ENCODE data around the gene CCNB1IP1. TPM values are rescaled to one million over a fixed set of nuclear protein-coding genes. Genes with fewer than 3 reads are reported as not detected.
A peak's percentile ranks its signal among the peaks of the same experiment; 100 is the strongest.
"Not testable (repeated sequence)": the region's sequence is repeated elsewhere in the genome, so short reads cannot be mapped to it uniquely, and the experiment has no call there.

The CCNB1IP1 gene, protein sequence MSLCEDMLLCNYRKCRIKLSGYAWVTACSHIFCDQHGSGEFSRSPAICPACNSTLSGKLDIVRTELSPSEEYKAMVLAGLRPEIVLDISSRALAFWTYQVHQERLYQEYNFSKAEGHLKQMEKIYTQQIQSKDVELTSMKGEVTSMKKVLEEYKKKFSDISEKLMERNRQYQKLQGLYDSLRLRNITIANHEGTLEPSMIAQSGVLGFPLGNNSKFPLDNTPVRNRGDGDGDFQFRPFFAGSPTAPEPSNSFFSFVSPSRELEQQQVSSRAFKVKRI
- total RNA-seq, result 30.5 TPM

DNA sequence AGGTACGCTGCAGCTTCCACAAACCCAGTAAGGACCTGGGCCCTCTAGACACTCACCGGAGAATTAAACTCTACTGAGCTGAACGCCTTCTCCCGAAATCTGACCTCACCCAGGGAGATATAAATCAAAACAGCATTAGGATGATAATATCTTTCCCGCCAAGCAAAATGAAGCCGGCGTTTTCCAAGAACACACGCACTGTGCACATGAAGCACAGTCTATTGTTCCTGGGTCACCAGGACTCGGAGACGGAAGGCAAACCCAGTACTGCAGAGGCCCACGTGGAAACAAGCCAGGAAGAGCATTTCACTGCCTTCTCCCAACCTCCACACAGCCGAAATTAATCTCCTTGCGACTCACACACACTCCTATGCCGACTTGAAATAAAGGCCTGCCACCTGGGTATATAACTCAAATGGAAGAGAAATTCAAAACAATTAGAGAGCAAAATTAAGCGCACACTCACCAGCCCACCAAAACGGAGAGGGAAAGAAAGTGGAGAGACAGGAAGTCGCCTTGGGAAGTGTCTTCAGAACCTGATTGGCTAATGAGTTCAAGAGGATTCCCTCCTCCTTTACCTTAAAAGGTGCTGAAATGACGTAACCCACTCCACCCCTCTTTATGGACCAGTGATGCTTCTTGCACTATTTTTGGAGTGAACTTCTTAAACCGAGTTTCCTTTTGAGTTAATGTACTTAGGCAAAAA, at the start of gene CCNB1IP1:
CCNB1IP1 (minus strand) TSS at position 492 of the 706 bp plus-strand sequence. CDS start 16,756 bp downstream, outside the sequence.
- DNase-seq (ENCODE audit: low spot score), result peak; percentile 63
- ATAC-seq, result peak; percentile 88

DNA sequence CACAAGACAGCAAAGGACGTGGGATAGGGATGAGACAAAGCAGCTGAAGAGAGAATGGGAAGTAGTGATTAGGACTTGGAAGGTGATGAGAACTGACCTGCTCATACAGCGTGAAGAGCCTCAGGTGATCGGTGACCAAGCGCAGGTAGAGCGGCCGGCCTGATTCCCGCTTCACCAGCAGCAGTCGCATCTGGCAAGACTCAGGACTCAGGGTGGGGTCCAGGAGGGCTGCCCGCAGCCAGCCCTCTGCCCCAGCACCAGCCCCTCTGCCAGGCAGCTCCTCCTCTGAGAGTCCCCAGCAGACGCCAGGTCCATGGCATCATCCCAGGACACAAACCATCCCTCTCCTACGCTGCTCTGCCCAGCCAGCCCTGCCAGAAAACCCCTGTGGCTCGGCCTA, 49.4 kb upstream of the CCNB1IP1 start:
- DNase-seq (ENCODE audit: low spot score) (no peak), ATAC-seq (no peak)

DNA sequence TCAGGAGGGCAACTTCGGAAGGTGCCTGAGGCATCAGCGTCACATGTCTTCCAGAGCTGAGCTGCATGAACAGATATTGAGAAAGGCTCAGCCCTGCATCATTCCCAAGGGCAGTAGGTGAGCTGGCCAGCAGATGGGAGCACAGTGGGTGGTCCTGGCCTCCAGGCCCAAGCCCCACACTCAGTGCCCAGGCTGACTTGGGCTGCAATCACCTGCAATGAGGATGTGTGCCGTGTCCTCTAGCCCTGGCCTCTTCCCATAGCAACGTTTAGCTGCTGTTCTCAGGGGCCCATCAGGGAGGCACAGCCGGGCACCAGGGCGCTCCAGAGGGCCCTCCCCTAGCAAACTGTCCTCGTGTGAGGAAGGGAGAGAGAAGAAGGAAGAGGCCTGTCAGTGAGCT, 48.3 kb upstream of the CCNB1IP1 start:
- ATAC-seq (no peak), DNase-seq (ENCODE audit: low spot score) (no peak)

DNA sequence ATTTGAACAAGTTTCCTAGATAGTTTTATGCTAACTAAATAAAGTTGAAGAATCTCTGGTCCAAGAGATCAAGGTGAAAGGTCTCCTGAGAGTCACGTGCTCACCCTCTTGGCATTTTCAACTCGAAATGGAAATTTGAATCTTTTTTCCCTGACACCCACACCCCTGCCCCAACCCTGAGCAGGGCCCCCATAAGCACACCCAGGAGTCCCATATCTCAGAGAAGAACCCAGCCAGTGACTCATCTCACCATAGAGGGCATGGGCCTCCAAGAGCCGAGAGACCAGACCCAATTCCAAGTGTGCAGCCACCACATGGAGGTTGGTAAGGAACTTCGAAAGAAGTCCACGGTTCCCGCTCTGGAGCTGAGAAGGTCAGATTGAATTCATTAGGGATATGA, 47.6 kb upstream of the CCNB1IP1 start:
- DNase-seq (ENCODE audit: low spot score), result no peak
- no peak for ATAC-seq

DNA sequence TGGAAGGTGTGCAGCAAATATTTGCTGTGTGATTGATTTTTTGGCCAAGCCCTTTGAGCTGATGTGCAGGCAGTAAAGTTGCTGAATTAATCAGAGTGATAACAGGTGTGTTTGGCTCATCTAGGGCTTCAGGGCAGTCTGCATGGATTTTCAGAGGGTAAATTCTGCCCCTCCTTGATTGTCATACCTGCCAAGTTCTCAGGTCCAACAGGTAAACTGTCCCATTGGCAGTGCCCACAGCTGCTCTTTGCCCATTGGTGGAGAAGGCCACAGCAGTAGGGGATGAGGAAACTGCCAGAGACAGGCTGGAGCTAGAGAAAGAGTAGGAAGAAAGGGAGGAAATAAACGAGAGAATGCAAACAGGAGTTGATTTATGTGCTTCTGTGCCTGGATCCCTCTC, 46.7 kb upstream of the CCNB1IP1 start:
- ATAC-seq (peak; percentile 53), DNase-seq (ENCODE audit: low spot score) (no peak)

DNA sequence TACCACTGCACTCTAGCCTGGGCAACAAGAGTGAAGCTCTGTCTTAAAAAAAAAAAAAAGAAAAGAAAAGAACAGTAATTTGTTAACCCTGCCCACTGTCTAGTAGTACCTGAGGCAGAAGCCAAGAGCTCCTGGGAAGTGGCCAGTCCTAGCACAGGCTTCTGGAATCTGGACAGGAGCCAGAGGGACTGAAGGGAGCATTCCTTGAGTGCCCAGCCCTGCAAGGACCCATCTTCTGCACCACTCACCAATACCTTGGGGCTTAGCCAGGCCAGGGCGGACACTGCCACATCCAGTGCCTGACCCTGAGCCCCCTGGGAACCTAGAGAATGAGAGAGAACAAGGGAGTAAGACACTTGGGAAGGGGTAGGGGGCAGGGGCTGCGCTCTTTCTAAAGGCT, 44.1 kb upstream of the CCNB1IP1 start:
- ATAC-seq (no peak), DNase-seq (ENCODE audit: low spot score) (no peak)

DNA sequence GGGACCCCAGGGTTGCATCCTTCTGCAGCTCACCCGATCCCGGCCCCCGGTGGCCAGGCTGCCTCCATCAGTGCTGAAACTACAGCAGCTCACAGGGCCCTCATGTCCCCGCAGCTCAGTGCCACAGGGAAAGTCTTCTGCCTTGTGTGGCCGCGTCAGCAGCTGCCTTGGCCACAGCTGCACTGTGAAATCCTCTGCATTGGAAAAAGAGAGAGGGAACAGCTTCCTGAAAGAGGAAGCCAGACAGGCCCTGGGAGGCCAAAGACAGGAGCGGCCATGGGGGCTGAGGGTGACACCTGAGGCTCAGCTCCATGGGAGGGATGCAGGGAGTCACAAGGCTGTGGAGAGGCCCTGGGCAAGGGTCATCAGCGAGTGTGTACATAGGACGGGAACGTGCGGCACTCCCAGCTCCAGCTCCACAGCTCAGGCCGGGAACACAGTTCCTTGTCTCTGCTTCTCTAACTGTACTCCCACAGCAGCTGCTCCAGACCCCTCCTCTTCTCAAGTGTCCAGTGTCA, 43.1 kb upstream of the CCNB1IP1 start:
- peak; percentile 74 for ATAC-seq
- no peak for DNase-seq (ENCODE audit: low spot score)

DNA sequence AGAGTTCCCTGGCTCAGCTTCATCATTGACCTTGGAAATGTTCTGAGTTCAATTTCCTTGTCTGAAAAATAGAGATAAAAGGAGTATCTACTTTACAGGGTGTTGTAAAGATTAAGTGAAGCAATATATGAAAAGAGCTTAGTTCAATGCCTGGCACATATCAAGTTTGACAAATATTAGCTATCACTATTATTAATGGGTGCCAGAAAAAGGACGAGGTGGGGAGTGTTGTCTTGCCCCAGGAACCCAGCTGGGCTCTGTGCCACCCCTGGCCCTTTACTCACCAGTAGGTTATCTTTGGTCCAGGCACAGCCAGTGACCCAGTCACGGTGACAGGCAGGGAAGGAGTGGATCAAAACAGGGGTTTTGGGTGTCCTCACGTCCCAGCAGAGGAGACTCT, 42.4 kb upstream of the CCNB1IP1 start:
- DNase-seq (ENCODE audit: low spot score), result no peak

DNA sequence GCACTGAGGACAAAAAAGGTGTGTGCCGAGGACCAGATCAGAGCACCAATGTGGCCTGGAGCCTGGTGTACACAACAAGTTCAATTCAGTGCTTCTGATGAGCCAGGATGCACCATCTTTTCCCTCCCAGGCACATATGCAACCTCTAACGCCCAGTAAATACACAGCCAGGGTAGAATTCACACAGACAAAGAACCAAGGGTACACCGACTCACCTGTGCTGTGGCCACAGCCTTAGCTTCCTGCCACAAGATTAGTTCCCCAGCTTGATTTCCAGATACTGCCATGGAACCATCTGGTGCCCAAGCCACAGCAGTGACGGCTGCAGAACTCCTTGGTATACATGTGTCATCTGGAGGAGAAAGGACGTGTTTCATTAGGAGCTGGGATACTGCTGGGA, 39.7 kb upstream of the CCNB1IP1 start:
- no peak for DNase-seq (ENCODE audit: low spot score)
- ATAC-seq, result no peak

More for the DNA sequence above, 42.4 kb upstream of the CCNB1IP1 start:
- ATAC-seq, result peak; percentile 59

DNA sequence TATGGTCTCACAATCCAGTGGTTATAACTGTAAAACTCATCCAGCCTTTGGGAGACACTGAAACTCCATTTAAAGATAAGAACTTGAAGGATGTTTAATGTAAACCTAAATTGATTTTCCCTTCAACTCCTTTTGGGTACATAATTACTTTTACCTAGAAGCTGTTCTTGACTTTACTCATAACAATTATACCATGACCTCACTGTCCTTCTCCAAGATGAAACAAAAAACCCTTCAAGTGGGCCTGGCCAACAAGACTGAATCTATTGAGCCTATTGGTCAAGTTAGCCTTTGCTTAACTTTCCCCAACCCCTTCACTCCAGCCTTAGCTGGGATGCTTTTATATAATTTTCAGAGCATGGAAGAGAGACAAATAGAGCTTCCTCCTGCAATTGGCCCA, 32.8 kb upstream of the CCNB1IP1 start:
- no peak for DNase-seq (ENCODE audit: low spot score)
- ATAC-seq, result no peak

DNA sequence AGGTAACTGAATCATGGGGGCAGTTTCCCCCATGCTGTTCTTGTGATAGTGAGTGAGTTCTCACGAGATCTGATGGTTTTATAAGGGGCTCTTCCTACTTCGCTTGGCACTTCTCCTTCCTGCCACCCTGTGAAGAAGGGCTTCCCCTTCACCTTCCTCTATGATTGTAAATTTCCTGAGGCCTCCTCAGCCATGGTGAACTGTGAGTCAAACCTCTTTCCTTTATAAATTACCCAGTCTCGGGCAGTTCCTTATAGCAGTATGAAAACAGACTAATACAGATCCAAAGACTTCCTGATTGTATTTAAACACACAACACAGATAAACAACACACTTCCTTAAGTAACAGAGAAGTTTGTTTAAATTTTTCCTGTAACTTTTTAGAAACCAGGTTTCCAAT, 25.4 kb upstream of the CCNB1IP1 start:
- not testable (repeated sequence) for ATAC-seq; DNase-seq (ENCODE audit: low spot score)

DNA sequence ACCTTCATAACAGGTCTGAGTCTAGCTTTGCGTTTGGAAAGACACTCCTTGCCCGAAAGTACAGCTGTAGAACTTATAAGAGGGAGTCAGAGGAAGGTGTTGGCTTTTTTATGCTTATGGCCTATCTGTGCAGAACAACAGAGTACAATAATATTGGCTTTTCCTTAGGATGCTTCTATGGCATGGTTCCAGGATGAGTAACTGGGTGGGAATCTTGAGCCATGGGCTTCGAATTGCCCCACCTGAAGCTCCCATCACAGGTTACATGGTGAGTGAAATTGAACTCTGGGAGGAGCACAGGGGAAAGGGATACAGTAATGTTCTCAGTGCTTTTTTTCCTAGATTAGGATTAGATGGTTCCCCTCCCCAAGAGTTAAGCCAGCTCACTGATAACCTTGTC, 23.3 kb upstream of the CCNB1IP1 start:
- ATAC-seq (no peak), DNase-seq (ENCODE audit: low spot score) (no peak)

DNA sequence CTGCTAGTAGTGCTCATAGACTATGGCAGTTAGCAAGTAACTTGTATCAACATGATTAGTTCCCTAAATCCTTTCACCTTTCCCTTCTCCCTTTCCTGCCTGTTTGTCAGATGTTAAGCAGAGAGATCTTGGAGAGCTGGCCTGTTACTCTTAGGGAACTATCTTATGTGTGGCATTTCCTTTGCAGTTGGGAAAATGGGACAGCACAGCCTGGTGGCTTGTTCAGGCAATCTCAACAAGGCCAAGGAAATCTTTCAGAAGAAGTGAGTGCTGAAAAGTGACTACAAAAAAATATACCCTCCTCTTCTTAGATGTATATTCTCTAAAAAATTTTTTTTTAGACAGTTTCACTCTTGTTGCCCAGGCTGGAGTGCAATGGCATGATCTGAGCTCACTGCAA, 17.8 kb upstream of the CCNB1IP1 start:
- DNase-seq (ENCODE audit: low spot score), result no peak

DNA sequence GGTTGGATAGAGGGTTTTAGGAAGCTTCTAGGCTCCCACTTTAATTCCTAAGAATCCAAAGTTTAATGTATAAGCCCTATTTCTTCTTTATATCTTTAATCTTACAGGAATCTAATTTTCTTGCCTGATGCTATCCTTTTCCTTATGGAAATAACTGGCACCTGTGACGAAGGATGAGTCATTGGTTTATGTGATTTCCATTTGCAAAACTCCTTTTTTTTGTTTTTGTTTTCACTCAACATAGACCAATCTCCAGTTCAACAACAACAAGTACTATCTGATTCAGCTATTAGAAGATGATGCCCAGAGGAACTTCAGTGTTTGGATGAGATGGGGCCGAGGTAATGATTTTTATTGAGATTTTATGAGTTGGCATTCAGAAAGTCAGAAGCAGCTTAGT, 17.2 kb upstream of the CCNB1IP1 start:
- DNase-seq (ENCODE audit: low spot score), result no peak
- ATAC-seq, result no peak

More for the DNA sequence above, 17.8 kb upstream of the CCNB1IP1 start:
- ATAC-seq, result peak; percentile 70

DNA sequence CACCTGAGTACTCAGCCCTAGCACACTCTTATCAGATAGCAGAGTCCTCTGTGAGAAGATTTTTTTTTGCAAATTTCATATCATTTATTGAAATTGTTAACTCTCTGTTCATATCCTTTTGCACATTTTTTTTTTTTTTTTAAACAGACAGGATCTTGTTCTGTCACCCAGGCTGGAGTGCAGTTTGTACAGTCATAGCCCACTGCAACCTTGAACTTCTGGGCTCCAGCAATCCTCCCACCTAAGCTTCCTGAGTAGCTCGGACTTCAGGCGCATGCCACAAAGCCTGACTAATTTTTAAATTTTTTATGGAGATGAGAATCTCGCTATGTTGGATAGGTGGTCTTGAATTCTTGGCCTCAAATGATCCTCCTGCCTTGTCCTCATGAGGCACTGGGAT, 14.7 kb upstream of the CCNB1IP1 start:
- DNase-seq (ENCODE audit: low spot score) (no peak), ATAC-seq (no peak)

DNA sequence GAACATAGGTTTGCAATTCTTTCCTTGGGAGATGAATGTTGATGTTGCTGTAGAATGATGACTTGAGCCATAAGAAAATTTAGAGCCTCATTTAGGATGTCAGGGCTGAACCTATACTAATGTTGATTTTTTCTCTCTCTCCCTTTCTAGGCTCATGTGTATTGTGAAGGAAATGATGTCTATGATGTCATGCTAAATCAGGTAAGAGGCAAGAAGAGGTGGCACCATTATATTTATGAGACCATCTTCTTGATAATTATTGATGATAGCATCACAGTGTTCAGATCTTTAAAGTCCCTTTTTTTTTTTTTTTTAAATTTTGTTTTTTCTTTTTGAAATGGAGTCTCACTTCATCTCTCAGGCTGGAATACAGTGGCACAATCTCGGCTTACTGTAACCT, 13.6 kb upstream of the CCNB1IP1 start:
- ATAC-seq (no peak), DNase-seq (ENCODE audit: low spot score) (no peak)

DNA sequence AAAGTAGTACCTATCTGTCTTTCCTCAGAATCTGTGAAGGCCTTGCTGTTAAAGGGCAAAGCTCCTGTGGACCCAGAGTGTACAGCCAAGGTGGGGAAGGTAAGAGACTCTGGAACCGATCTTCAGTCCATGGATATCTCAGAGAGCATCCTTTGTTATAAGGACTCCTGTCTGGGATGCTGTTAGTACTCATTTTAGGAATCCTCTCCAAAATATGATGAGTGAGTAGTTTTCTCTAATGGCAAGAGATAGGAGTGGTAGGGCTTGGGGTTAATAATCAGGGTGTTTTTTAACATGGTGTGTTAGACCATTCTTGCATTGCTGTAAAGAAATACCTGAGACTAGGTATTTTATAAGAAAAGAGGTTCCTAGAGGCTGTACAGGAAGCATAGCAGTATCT, 12.3 kb upstream of the CCNB1IP1 start:
- DNase-seq (ENCODE audit: low spot score) (no peak), ATAC-seq (no peak)

DNA sequence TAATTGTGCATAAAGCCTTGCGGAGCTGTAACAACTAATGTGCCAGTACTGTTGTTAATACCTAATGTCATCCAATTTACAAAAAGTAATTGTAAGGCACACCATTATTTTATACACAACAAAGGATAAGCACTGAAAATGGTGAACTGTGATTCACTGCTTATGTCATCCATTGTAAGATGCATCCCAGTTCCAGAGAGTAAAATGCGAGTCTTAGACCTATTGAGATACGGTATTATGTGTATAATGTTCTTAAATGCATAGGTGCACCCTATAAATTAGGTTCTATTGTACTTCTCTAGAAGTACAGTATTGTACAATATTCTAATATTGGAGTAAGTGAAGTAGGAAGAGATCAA, 10.8 kb upstream of the CCNB1IP1 start:
- ATAC-seq, result no peak
- DNase-seq (ENCODE audit: low spot score), result no peak

DNA sequence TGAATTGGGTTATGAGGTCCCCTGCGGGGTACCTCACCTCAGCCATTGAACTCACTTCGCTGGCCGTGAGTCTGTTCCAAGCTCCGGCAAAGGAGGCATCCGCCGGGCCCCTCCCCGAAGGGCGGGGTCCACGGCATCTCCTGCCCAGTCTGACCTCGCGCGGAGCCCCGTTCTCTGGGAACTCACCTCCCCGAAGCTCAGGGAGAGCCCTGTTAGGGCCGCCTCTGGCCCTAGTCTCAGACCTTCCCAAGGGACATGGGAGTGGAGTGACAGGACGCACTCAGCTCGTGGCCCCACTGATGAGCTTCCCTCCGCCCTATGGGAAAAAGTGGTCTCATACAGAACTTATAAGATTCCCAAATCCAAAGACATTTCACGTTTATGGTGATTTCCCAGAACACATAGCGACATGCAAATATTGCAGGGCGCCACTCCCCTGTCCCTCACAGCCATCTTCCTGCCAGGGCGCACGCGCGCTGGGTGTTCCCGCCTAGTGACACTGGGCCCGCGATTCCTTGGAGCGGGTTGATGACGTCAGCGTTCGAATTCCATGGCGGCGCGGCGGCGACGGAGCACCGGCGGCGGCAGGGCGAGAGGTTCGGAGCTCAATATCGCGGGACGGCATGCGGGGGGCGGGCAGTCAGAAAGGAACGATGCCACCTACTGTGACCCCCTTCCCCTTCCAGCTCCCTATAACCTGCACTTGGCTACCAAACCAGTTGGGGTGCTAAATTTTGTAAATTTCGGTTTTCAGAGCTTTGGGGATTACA, 10.2 kb upstream of the CCNB1IP1 start, which contains the start of gene PARP2:
PARP2 (plus strand) TSS at position 544 of the 770 bp plus-strand sequence; CDS start at position 551, 7 bp downstream.
- ATAC-seq, result peak; percentile 93
- DNase-seq (ENCODE audit: low spot score), result peak; percentile 98

DNA sequence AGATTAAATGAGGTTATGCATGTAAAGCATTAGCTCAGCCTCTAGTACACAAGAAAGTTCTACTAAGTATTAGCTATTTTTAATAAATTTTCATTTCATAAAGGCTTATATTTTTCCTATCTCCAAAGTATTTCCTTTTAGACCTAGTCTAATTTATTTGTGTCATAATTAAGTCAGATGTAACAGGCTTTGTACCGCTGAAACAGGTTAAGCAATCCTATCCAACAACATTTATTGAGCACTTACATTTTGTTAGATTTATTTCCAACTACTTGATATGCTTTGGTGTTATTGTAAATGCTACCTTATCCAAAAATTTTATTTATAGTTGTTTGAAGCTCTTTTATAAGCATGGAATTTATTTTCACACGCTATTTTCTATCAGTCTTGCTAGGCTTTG, 8.6 kb upstream of the CCNB1IP1 start:
- DNase-seq (ENCODE audit: low spot score) (no peak), ATAC-seq (no peak)

DNA sequence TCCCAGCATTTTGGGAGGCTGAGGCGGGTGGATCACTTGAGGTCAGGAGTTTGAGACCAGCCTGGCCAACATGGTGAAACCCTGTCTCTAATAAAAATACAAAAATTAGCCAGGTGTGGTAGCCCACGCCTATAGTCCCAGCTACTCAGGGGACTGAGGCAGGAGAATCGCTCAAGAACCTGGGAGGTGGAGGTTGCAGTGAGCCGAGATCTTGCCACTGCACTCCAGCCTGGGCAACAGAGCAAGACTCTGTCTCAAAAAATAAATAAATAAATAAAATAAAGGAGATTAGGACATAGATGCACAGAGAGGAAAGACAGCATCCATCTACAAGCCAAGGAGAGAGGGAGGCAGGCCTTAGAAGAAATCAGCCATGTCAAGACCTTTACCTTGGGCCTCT, 8.0 kb upstream of the CCNB1IP1 start:
- not testable (repeated sequence) for ATAC-seq; DNase-seq (ENCODE audit: low spot score)
